H9 (cell line): ENCODE results near the gene PTBP3. TPM values are rescaled to one million over a fixed set of nuclear protein-coding genes. Genes with fewer than 3 reads are reported as not detected.

Experiments used
- DNase-seq: peaks from one replicate; pipeline ENCODE4 v3.0.0-alpha.2; 2017
- H2AFZ ChIP-seq: one replicate; pipeline ENCODE4 v1.6.1; 2013; ENCODE audit warnings: mild to moderate bottlenecking, low read length, control low read depth, moderate library complexity
- H2AK5ac ChIP-seq: 2 replicates; pipeline ENCODE4 v1.6.1; 2013; ENCODE audit warnings: low read length, control low read depth, mixed read lengths; ENCODE audit not compliant: insufficient read length
- H2BK120ac ChIP-seq: one replicate; pipeline ENCODE4 v1.6.1; 2013; ENCODE audit warnings: low read depth, mild to moderate bottlenecking, low read length, control low read depth, inconsistent platforms; ENCODE audit not compliant: poor library complexity, severe bottlenecking
- H2BK12ac ChIP-seq: 2 replicates; pipeline ENCODE4 v1.6.1; 2013; ENCODE audit warnings: low read length, control low read depth, mixed read lengths, low read depth; ENCODE audit not compliant: insufficient read length
- H2BK15ac ChIP-seq: 2 replicates; pipeline ENCODE4 v1.6.1; 2013; ENCODE audit warnings: low read depth, low read length, control low read depth
- H2BK20ac ChIP-seq: one replicate; pipeline ENCODE4 v1.6.1; 2013; ENCODE audit warnings: low read depth, mild to moderate bottlenecking, low read length, control low read depth, inconsistent platforms; ENCODE audit not compliant: poor library complexity, severe bottlenecking
- H2BK5ac ChIP-seq: 2 replicates; pipeline ENCODE4 v1.6.1; 2013; ENCODE audit warnings: low read length, control low read depth, mixed read lengths; ENCODE audit not compliant: insufficient read length
- H3K14ac ChIP-seq: 2 replicates; pipeline ENCODE4 v1.6.1; 2013; ENCODE audit warnings: low read length, control low read depth; ENCODE audit not compliant: insufficient read depth
- H3K18ac ChIP-seq: 2 replicates; pipeline ENCODE4 v1.6.1; 2013; ENCODE audit warnings: low read depth, mild to moderate bottlenecking, mixed read lengths, low read length, control low read depth; ENCODE audit not compliant: insufficient read length
- H3K23ac ChIP-seq: 2 replicates; pipeline ENCODE4 v1.6.1; 2013; ENCODE audit warnings: low read length, control low read depth, mixed read lengths, low read depth; ENCODE audit not compliant: insufficient read length
- H3K23me2 ChIP-seq: 2 replicates; pipeline ENCODE4 v1.6.1; 2013; ENCODE audit warnings: low read depth, mild to moderate bottlenecking, mixed read lengths, low read length, control low read depth; ENCODE audit not compliant: insufficient read length, poor library complexity, severe bottlenecking
- H3K27ac ChIP-seq: 2 replicates; pipeline ENCODE4 v1.5.1; 2013; ENCODE audit warnings: low read length, control low read depth, mixed read lengths, low read depth; ENCODE audit not compliant: insufficient read length
- H3K27me3 ChIP-seq: 2 replicates; pipeline ENCODE4 v1.6.1; 2013; ENCODE audit warnings: low read length, control low read depth, inconsistent platforms; ENCODE audit not compliant: insufficient read depth
- H3K4ac ChIP-seq: 2 replicates; pipeline ENCODE4 v1.6.1; 2013; ENCODE audit warnings: low read depth, mild to moderate bottlenecking, control low read depth, inconsistent platforms, low read length, moderate library complexity
- H3K4me1 ChIP-seq: 2 replicates; pipeline ENCODE4 v1.6.1; 2013; ENCODE audit warnings: low read length, control low read depth, inconsistent platforms; ENCODE audit not compliant: insufficient read depth
- H3K4me2 ChIP-seq: 2 replicates; pipeline ENCODE4 v1.6.1; 2013; ENCODE audit warnings: low read length, control low read depth, mixed read lengths; ENCODE audit not compliant: insufficient read length, insufficient read depth
- H3K56ac ChIP-seq: 2 replicates; pipeline ENCODE4 v1.6.1; 2013; ENCODE audit warnings: low read depth, mild to moderate bottlenecking, mixed read lengths, low read length, control low read depth; ENCODE audit not compliant: insufficient read length
- H3K79me1 ChIP-seq: 2 replicates; pipeline ENCODE4 v1.6.1; 2013; ENCODE audit warnings: low read depth, mild to moderate bottlenecking, moderate library complexity, low read length, control low read depth, inconsistent platforms; ENCODE audit not compliant: insufficient read depth, poor library complexity, severe bottlenecking
- H3K79me2 ChIP-seq: 2 replicates; pipeline ENCODE4 v1.6.1; 2013; ENCODE audit warnings: low read length, control low read depth, inconsistent platforms; ENCODE audit not compliant: insufficient read depth
- H3K9ac ChIP-seq: 2 replicates; pipeline ENCODE4 v1.6.1; 2013; ENCODE audit warnings: low read length, control low read depth, mixed read lengths; ENCODE audit not compliant: insufficient read length; ENCODE audit errors: extremely low read depth
- H3K9me3 ChIP-seq: one replicate; pipeline ENCODE4 v1.6.1; 2013; ENCODE audit warnings: low read depth, low read length, inconsistent platforms; ENCODE audit not compliant: control insufficient read depth
- H3T11ph ChIP-seq: one replicate; pipeline ENCODE4 v1.6.1; 2013; ENCODE audit warnings: mild to moderate bottlenecking, low read length, control low read depth, inconsistent platforms
- H4K20me1 ChIP-seq: one replicate; pipeline ENCODE4 v1.6.1; 2013; ENCODE audit not compliant: control insufficient read depth, insufficient read length, insufficient read depth
- H4K5ac ChIP-seq: 2 replicates; pipeline ENCODE4 v1.6.1; 2013; ENCODE audit warnings: low read depth, mild to moderate bottlenecking, mixed read lengths, low read length, control low read depth; ENCODE audit not compliant: insufficient read length
- H4K8ac ChIP-seq: replicated peaks from 2 replicates; pipeline ENCODE4 v1.6.1; 2013; ENCODE audit warnings: low read length, control low read depth, mixed read lengths, low read depth; ENCODE audit not compliant: insufficient read length
- H4K91ac ChIP-seq: 2 replicates; pipeline ENCODE4 v1.6.1; 2013; ENCODE audit warnings: low read depth, mild to moderate bottlenecking, moderate library complexity, mixed read lengths, low read length, control low read depth; ENCODE audit not compliant: insufficient read length
- H3K27ac Mint-ChIP-seq, 3 experiments: 2 replicates in 2 of 3; 3 replicates in 1 of 3; pipeline ENCODE4 v1.8.0; 2020 to 2021; ENCODE audit warnings: mixed read lengths in 3 of 3, mild to moderate bottlenecking in 1 of 3, moderate library complexity in 1 of 3
- H3K27me3 Mint-ChIP-seq: 2 replicates; pipeline ENCODE4 v1.8.0; 2021; ENCODE audit warnings: low read depth, mild to moderate bottlenecking, moderate library complexity, mixed read lengths
- H3K36me3 Mint-ChIP-seq, 3 experiments: 2 replicates in 2 of 3; 3 replicates in 1 of 3; pipeline ENCODE4 v1.8.0; 2020 to 2021; ENCODE audit warnings: low read depth in 3 of 3, mixed read lengths in 3 of 3; ENCODE audit not compliant: insufficient read depth in 1 of 3
- H3K4me1 Mint-ChIP-seq, 2 experiments: 2 replicates each; pipeline ENCODE4 v1.8.0; 2020; ENCODE audit warnings: mixed read lengths in 2 of 2
- H3K4me3 Mint-ChIP-seq, 2 experiments: 2 replicates in 1 of 2; 3 replicates in 1 of 2; pipeline ENCODE4 v1.8.0; 2020 to 2021; ENCODE audit warnings: mild to moderate bottlenecking in 2 of 2, mixed read lengths in 2 of 2, moderate library complexity in 1 of 2
- H3K9me3 Mint-ChIP-seq, 2 experiments: 2 replicates in 1 of 2; 3 replicates in 1 of 2; pipeline ENCODE4 v1.8.0; 2020; ENCODE audit warnings: mild to moderate bottlenecking in 2 of 2, mixed read lengths in 2 of 2, moderate library complexity in 1 of 2
- CTCF ChIP-seq: fragments of 200-600 bp; sonication (generic); conservative IDR thresholded peaks from 3 replicates; pipeline ENCODE4 v1.8.0; 2021; ENCODE audit warnings: antibody characterized with exemption, mild to moderate bottlenecking
- WGBS: extraction: QIAGEN DNeasy Blood & Tissue Kit; methylation state at CpG from one replicate; pipeline ENCODE4 v1.1.7; 2013; ENCODE audit warnings: missing lambda C conversion rate, low lambda C conversion rate, mixed read lengths; ENCODE audit not compliant: insufficient read length; ENCODE audit errors: extremely low coverage; 5-methylcytosine and 5-hydroxymethylcytosine counted together
- total RNA-seq: library from RNA; stranded (reverse); gene quantifications from 2 replicates; pipeline ENCODE4 v1.2.1, GENCODE V29; 2021

The PTBP3 gene
- total RNA-seq, 1 experiment from 2014 or later: 89.5 TPM

GRCh38 chr9:112310826-112311225 is 22.6 kb downstream of the PTBP3 start:
- Histone ChIP-seq H2AK5ac (no peak overlapping the region), H3K18ac (no peak overlapping the region), H3K4me2 (peak overlapping the region; percentile 3), H3K27ac (peak overlapping the region; percentile 50), H3K79me2 (peaks cover 5% of the 10 kb centered on the region; the same call in 1 of the 2 replicates), H3K56ac (no peak overlapping the region), H3K9me3 (no peaks in the 10 kb centered on the region), H3K14ac (peak overlapping the region; percentile 2; the same call in 1 of the 2 replicates), H4K91ac (no peak overlapping the region), H3K79me1 (peaks cover 4% of the 10 kb centered on the region), H4K8ac (no peak overlapping the region), H2BK20ac (no peak overlapping the region), H4K20me1 (no peaks in the 10 kb centered on the region), H3K27me3 (no peaks in the 10 kb centered on the region), H3T11ph (no peak overlapping the region), H2BK12ac (no peak overlapping the region), H3K23ac (no peak overlapping the region), H2AFZ (no peak overlapping the region), H3K9ac (no peak overlapping the region), H2BK15ac (no peak overlapping the region), H3K4me1 (no peaks in the 10 kb centered on the region; the same call in 1 of the 2 replicates), H4K5ac (no peak overlapping the region), H3K4ac (no peak overlapping the region), H2BK120ac (no peak overlapping the region), H2BK5ac (no peak overlapping the region), H3K23me2 (no peaks in the 10 kb centered on the region)
- peaks cover 0 to 4% (median 0%) of the 10 kb centered on the region in 3 experiments; a peak in 2 of 7 replicates for H3K36me3 Mint-ChIP-seq
- no peak for TF ChIP-seq CTCF
- peaks cover 51 to 75% of the 10 kb centered on the region in 2 experiments for H3K4me1 Mint-ChIP-seq
- no peaks in the 10 kb centered on the region for H3K9me3 Mint-ChIP-seq
- H3K27ac Mint-ChIP-seq: peak overlapping the region; percentile 56 to 97 (median 85); a peak in 6 of 7 replicates
- peak overlapping the region; percentile 14 to 24; a peak in 4 of 5 replicates for H3K4me3 Mint-ChIP-seq
- DNase-seq: no peak
- no CpG with 5 or more reads among the region's 4 CpGs for WGBS
- H3K27me3 Mint-ChIP-seq: no peaks in the 10 kb centered on the region; the same call in 1 of the 2 replicates
